Testis (tissue), 3 donors: ENCODE results near the gene ANKRD1. TPM values are rescaled to one million over a fixed set of nuclear protein-coding genes. Genes with fewer than 3 reads are reported as not detected.

ENCODE experiments used
- DNase-seq: peaks from one replicate; pipeline ENCODE4 v3.0.0-alpha.2; 2019
- H3K27ac ChIP-seq, 2 donors: fragments of 200-600 bp; sonication (generic); one replicate each; pipeline ENCODE4 v1.5.1; 2019
- H3K27me3 ChIP-seq: fragments of 200-600 bp; sonication (generic); one replicate; pipeline ENCODE4 v1.5.1; 2019
- H3K36me3 ChIP-seq: fragments of 200-600 bp; sonication (generic); one replicate; pipeline ENCODE4 v1.5.1; 2017; ENCODE audit warnings: low read depth; ENCODE audit errors: missing control alignments
- H3K4me1 ChIP-seq: fragments of 200-600 bp; sonication (generic); one replicate; pipeline ENCODE4 v1.5.1; 2019
- H3K4me3 ChIP-seq, 2 donors: fragments of 200-600 bp; sonication (generic); one replicate each; pipeline ENCODE4 v1.5.1; 2017 to 2019
- H3K9me3 ChIP-seq: fragments of 200-600 bp; sonication (generic); one replicate; pipeline ENCODE4 v1.5.1; 2017
- POLR2A ChIP-seq: fragments of 450-650 bp; IDR thresholded peaks from one replicate; pipeline ENCODE4 v1.6.1; 2017; ENCODE audit warnings: antibody characterized with exemption, mild to moderate bottlenecking, moderate library complexity
- whole genome bisulfite sequencing, 2 donors: methylation state at CpG; one replicate each; pipeline ENCODE4 v1.1.5; 2018; 5-methylcytosine and 5-hydroxymethylcytosine counted together
- intact Hi-C: fragments of 100-400 bp; cut with DNase I; formaldehyde crosslinking; loops from one replicate; pipeline ENCODE4 v1.15.1; 2023; ENCODE audit warnings: low total_unique reads
- polyA plus RNA-seq: library from polyadenylated mRNA; stranded (reverse); fragments of 350-450 nt; fragmentation: Illumina TruSeq; extraction: RNeasy Lipid Tissue Mini Kit (QIAGEN cat#74804); gene quantifications from one replicate; pipeline ENCODE4 v1.2.3, GENCODE V29; 2014; ENCODE audit warnings: low read depth, low replicate concordance; ENCODE audit not compliant: insufficient read depth
- total RNA-seq, 2 donors: library from RNA; depleted of rRNA; stranded (reverse); fragments of >200 nt; gene quantifications; one replicate each; pipeline ENCODE4 v1.2.3, GENCODE V29; 2016
- TF ChIP-seq, protein P1 (sequence below), 3 experiments: fragments of 450-650 bp in 2 of 3; fragments of 200-600 bp in 1 of 3; sonication (generic) in 1 of 3; IDR thresholded peaks; one replicate each; pipeline ENCODE4 v1.5.1; 2016 to 2019; ENCODE audit warnings: antibody characterized with exemption in 3 of 3, mild to moderate bottlenecking in 2 of 3, moderate library complexity in 1 of 3

The ANKRD1 gene
- total and polyA plus RNA-seq, 3 donors from 2014 or later, result 0.19 to 2.1 TPM; not detected in 1

DNA sequence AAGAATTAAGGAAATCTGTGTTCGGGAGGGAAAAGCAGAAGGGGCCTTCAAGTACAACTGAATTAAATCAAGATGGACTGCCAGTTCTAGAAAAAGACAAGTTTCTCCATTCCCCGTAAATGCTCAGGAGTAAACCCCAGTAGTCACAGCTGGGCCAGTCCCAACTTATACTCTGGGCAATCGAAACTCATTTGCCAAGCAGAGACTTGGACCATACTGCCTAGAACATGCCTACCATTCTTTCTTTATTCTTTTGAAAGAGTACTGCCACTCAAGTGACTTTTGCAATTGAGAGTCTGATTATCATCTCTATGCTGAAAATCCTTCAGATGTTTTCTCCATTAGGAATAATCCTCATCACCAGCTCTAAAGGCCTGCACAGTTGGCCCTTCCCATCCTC is 27.7 kb downstream of the ANKRD1 start:
- Histone ChIP-seq H3K36me3 (no peaks in the 10 kb centered on the region), H3K4me1 (no peaks in the 10 kb centered on the region), H3K27me3 (no peaks in the 10 kb centered on the region), H3K9me3 (no peaks in the 10 kb centered on the region), H3K4me3 (no peak overlapping the region), H3K27ac (no peak overlapping the region)
- intact Hi-C loops, result no loop called here
- TF ChIP-seq POLR2A, result no peak
- TF ChIP-seq, protein P1, sequence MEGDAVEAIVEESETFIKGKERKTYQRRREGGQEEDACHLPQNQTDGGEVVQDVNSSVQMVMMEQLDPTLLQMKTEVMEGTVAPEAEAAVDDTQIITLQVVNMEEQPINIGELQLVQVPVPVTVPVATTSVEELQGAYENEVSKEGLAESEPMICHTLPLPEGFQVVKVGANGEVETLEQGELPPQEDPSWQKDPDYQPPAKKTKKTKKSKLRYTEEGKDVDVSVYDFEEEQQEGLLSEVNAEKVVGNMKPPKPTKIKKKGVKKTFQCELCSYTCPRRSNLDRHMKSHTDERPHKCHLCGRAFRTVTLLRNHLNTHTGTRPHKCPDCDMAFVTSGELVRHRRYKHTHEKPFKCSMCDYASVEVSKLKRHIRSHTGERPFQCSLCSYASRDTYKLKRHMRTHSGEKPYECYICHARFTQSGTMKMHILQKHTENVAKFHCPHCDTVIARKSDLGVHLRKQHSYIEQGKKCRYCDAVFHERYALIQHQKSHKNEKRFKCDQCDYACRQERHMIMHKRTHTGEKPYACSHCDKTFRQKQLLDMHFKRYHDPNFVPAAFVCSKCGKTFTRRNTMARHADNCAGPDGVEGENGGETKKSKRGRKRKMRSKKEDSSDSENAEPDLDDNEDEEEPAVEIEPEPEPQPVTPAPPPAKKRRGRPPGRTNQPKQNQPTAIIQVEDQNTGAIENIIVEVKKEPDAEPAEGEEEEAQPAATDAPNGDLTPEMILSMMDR (IDR thresholded peaks at IDR 0.05), result no peak
- DNase-seq, result no peak
- WGBS, 2 donors, result 91 to 94% methylated on average over 3 of the region's 3 CpGs

DNA sequence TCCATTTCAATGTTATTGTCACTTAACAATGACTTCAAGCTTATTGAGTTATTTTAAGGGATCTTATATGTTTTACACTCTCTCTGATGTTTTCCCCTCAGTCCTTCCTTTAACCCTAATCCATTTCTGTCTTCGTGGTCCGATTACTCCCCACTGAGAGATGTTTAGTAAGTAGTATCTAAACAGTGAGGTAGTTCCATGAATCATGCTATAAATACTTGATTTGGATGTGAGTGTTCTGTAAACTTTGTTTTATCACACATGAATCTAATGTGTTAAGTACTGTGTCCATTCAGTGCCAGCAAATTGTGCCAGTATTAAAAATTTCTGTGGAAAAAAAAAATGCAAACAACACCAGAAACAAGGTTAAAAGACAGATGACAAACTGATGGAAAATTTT is 30.5 kb downstream of the ANKRD1 start:
- H3K9me3 ChIP-seq, result no peaks in the 10 kb centered on the region
- H3K36me3 ChIP-seq, result no peaks in the 10 kb centered on the region
- H3K4me3 ChIP-seq, result no peak overlapping the region
- intact Hi-C loops, result no loop called here
- H3K4me1 ChIP-seq, result no peaks in the 10 kb centered on the region
- WGBS, 2 donors, result 91 to 100% methylated on average over 2 of the region's 2 CpGs
- no peaks in the 10 kb centered on the region for H3K27me3 ChIP-seq
- H3K27ac ChIP-seq, result no peak overlapping the region
- TF ChIP-seq, protein P1 (IDR thresholded peaks at IDR 0.05), result no peak
- TF ChIP-seq POLR2A, result no peak
- DNase-seq, result no peak

DNA sequence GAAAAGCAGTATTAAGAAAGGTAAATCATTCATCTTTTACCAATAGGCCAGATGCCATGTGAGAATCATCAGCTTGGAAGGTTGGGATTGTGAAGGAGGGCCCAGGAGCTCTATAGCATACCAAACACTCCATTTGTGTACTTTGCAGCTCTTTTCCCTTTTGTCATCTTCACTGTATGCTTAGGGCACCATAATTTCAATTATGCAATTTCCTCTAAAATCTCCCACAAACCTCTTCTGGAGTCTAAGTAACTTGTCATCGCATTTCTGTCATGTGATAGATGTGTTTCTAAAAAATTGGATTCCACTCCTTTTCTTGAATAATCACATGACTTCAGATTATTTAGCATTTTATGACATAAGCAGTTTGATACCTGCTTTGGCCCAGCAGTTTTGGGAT is 31.3 kb downstream of the ANKRD1 start:
- no peaks in the 10 kb centered on the region for H3K9me3 ChIP-seq
- DNase-seq, result no peak
- intact Hi-C loops, result no loop called here
- H3K4me3 ChIP-seq, result no peak overlapping the region
- no peak overlapping the region for H3K27ac ChIP-seq
- 92 to 96% methylated on average over 1 of the region's 1 CpG for WGBS, 2 donors
- no peaks in the 10 kb centered on the region for H3K27me3 ChIP-seq
- no peaks in the 10 kb centered on the region for H3K36me3 ChIP-seq
- H3K4me1 ChIP-seq, result no peaks in the 10 kb centered on the region
- no peak for TF ChIP-seq POLR2A
- TF ChIP-seq, protein P1 (IDR thresholded peaks at IDR 0.05), result no peak

DNA sequence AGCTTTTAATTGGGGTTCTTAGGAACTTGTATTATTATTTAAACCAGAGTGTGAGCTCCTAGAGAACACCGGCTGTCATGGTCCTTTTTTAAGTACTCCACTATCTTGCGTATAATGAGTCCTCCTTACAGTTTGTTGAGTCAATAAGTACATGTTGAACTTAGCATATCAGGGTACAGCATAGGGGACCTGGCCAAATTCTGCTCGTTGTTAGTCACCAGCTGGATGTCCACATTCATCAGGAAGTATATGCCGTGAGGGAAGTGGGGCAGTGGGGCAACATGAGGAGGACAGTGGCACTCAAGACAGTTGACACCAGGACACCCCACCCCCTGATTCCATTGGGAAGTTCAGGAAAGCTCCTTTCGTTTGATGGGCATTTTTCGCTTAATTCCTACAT is 32.5 kb downstream of the ANKRD1 start:
- Histone ChIP-seq H3K9me3 (no peaks in the 10 kb centered on the region), H3K4me3 (no peak overlapping the region), H3K36me3 (no peaks in the 10 kb centered on the region), H3K27me3 (no peaks in the 10 kb centered on the region), H3K27ac (no peak overlapping the region), H3K4me1 (no peaks in the 10 kb centered on the region)
- TF ChIP-seq, protein P1 (IDR thresholded peaks at IDR 0.05), result no peak
- TF ChIP-seq POLR2A, result no peak
- DNase-seq, result no peak
- WGBS, 2 donors, result 87 to 94% methylated on average over 6 of the region's 6 CpGs
- intact Hi-C loops, result no loop called here

DNA sequence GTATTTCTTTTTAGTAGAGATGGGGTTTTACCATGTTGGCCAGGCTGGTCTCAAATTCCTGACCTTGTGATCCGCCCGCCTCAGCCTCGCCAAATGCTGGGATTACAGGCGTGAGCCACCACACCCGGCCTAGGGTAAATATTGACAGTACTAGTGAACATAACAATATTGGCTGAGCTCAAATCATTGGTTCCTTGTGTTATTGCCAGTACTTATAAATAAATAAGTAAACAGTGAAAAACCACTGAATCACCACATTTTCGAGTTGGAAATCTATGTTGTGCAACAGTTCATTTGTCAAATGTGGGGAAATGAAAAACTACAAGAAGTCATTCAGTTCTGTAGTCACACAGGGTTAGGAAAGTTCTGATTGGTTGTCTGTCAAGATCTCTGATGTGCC is 33.3 kb downstream of the ANKRD1 start:
- WGBS, 2 donors, result 90 to 96% methylated on average over 6 of the region's 6 CpGs
- Histone ChIP-seq H3K9me3 (no peaks in the 10 kb centered on the region), H3K4me1 (no peaks in the 10 kb centered on the region), H3K27me3 (no peaks in the 10 kb centered on the region), H3K27ac (no peak overlapping the region), H3K36me3 (no peaks in the 10 kb centered on the region), H3K4me3 (no peak overlapping the region)
- DNase-seq, result no peak
- no peak for TF ChIP-seq POLR2A
- TF ChIP-seq, protein P1 (IDR thresholded peaks at IDR 0.05), result no peak
- intact Hi-C loops, result no loop called here
